HCT116 (cell line): ENCODE measurements around the gene CPT2.
"Not testable (repeated sequence)": the region's sequence is repeated elsewhere in the genome, so short reads cannot be mapped to it uniquely, and the experiment has no call there.

Experiments
- EZH2 ChIP-seq: fragments of 200-600 bp; sonication (generic); IDR thresholded peaks from 2 replicates; pipeline ENCODE4 v1.6.1; 2017; ENCODE audit warnings: antibody characterized with exemption, mixed run types
- EZH2phosphoT487 ChIP-seq: fragments of 200-600 bp; IDR thresholded peaks from 2 replicates; pipeline ENCODE4 v1.6.1; 2018; ENCODE audit warnings: antibody characterized with exemption, borderline replicate concordance
- MAX ChIP-seq: IDR thresholded peaks from 2 replicates; pipeline ENCODE4 v1.6.1; 2012
- POLR2A ChIP-seq: IDR thresholded peaks from 2 replicates; pipeline ENCODE4 v1.7.0; 2011; ENCODE audit warnings: borderline replicate concordance; ENCODE audit not compliant: insufficient read depth, insufficient read length; ENCODE audit errors: extremely low read depth
- POLR2AphosphoS5 ChIP-seq: IDR thresholded peaks from 2 replicates; pipeline ENCODE4 v1.6.1; 2011; ENCODE audit warnings: mild to moderate bottlenecking, low read depth, low read length, moderate library complexity
- RAD21 ChIP-seq: IDR thresholded peaks from 2 replicates; pipeline ENCODE4 v1.6.1; 2012; ENCODE audit warnings: low read depth, mild to moderate bottlenecking
- YY1 ChIP-seq: IDR thresholded peaks from 2 replicates; pipeline ENCODE4 v1.6.1; 2011; ENCODE audit warnings: low read length, low read depth, moderate library complexity, mild to moderate bottlenecking; ENCODE audit not compliant: insufficient replicate concordance; ENCODE audit errors: extremely low read depth
- ZNF274 ChIP-seq: fragments of 200-500 bp; sonication (Bioruptor generic); IDR thresholded peaks from 2 replicates; pipeline ENCODE4 v1.6.1; 2014; ENCODE audit warnings: mild to moderate bottlenecking, low read depth, low read length, inconsistent platforms
- TF ChIP-seq, protein P1 (sequence below), 3 experiments: fragments of 200-600 bp in 1 of 3; sonication (generic) in 1 of 3; IDR thresholded peaks in 2 of 3; conservative IDR thresholded peaks in 1 of 3; 2 replicates each; pipeline ENCODE4 v1.5.1; 2012 to 2017; ENCODE audit warnings: low read depth in 2 of 3, low read length in 2 of 3, antibody characterized with exemption in 1 of 3, borderline replicate concordance in 1 of 3, control low read depth in 1 of 3, mild to moderate bottlenecking in 1 of 3, mixed read lengths in 1 of 3, mixed run types in 1 of 3, moderate library complexity in 1 of 3; ENCODE audit not compliant: insufficient read depth in 1 of 3
- TF ChIP-seq, protein P2 (sequence below): IDR thresholded peaks from 2 replicates; pipeline ENCODE4 v1.6.1; 2012; ENCODE audit warnings: low read depth

- TF ChIP-seq, protein P1, sequence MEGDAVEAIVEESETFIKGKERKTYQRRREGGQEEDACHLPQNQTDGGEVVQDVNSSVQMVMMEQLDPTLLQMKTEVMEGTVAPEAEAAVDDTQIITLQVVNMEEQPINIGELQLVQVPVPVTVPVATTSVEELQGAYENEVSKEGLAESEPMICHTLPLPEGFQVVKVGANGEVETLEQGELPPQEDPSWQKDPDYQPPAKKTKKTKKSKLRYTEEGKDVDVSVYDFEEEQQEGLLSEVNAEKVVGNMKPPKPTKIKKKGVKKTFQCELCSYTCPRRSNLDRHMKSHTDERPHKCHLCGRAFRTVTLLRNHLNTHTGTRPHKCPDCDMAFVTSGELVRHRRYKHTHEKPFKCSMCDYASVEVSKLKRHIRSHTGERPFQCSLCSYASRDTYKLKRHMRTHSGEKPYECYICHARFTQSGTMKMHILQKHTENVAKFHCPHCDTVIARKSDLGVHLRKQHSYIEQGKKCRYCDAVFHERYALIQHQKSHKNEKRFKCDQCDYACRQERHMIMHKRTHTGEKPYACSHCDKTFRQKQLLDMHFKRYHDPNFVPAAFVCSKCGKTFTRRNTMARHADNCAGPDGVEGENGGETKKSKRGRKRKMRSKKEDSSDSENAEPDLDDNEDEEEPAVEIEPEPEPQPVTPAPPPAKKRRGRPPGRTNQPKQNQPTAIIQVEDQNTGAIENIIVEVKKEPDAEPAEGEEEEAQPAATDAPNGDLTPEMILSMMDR (IDR thresholded peaks at IDR 0.05 in 2 of 3, conservative IDR thresholded peaks at IDR 0.05 in 1 of 3; ENCODE audit: borderline replicate concordance in 1 of 3, insufficient read depth in 1 of 3, low read depth in 2 of 3, low read length in 2 of 3), result not testable (repeated sequence)
- TF ChIP-seq, protein P2, sequence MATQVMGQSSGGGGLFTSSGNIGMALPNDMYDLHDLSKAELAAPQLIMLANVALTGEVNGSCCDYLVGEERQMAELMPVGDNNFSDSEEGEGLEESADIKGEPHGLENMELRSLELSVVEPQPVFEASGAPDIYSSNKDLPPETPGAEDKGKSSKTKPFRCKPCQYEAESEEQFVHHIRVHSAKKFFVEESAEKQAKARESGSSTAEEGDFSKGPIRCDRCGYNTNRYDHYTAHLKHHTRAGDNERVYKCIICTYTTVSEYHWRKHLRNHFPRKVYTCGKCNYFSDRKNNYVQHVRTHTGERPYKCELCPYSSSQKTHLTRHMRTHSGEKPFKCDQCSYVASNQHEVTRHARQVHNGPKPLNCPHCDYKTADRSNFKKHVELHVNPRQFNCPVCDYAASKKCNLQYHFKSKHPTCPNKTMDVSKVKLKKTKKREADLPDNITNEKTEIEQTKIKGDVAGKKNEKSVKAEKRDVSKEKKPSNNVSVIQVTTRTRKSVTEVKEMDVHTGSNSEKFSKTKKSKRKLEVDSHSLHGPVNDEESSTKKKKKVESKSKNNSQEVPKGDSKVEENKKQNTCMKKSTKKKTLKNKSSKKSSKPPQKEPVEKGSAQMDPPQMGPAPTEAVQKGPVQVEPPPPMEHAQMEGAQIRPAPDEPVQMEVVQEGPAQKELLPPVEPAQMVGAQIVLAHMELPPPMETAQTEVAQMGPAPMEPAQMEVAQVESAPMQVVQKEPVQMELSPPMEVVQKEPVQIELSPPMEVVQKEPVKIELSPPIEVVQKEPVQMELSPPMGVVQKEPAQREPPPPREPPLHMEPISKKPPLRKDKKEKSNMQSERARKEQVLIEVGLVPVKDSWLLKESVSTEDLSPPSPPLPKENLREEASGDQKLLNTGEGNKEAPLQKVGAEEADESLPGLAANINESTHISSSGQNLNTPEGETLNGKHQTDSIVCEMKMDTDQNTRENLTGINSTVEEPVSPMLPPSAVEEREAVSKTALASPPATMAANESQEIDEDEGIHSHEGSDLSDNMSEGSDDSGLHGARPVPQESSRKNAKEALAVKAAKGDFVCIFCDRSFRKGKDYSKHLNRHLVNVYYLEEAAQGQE, result not testable (repeated sequence)
- TF ChIP-seq EZH2phosphoT487, EZH2, POLR2A, POLR2AphosphoS5, RAD21, MAX, ZNF274, YY1: not testable (repeated sequence)
Measured at GRCh38 chr1:53205496-53205895, 8.9 kb downstream of the CPT2 start.
